NCI-H1092 treated with DMSO at 0.1 percent for 48 hours (cell line): Measurements from ENCODE around the gene RIC1.
"Not testable (repeated sequence)": the region's sequence is repeated elsewhere in the genome, so short reads cannot be mapped to it uniquely, and the experiment has no call there.

Source experiments
- DNase-seq: peaks from one replicate; lab custom pipeline; 2025; lab: John Stamatoyannopoulos, UW

Gene RIC1

DNA sequence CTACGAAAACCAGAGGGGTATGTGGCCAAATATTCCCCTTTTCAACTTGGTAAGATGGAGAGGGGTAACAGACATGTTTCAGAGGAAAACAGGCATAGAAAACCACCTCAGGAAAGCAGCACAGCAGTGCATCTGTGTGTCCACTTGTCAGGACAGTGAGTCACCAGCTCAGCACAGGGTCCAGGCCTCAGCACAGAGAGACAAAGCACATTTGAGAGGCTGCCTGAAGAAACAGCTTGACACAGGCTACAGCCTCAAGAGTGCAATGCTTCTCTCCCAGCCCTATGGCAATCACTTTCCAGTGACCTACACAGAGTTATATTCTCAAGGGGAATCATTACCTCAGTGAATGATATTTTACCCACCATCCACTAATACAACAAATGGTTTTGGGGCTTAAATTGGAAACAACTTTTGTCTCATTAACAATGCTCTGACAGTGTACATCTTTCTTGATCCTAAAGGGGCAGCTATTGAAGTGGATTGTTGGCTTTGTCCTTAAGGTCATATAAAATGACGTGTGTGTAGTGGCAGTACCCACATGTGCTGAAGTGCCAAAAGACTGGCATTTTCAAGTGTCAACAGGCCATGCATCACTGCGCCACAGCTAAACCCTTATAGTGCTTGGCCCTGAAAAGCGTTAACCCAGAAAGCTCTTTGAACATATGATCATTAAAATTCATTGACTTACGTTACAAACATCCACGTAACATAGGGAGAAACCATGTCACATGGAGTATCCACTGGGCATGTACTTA is 157.6 kb downstream of the RIC1 start:
- DNase-seq = no peak

DNA sequence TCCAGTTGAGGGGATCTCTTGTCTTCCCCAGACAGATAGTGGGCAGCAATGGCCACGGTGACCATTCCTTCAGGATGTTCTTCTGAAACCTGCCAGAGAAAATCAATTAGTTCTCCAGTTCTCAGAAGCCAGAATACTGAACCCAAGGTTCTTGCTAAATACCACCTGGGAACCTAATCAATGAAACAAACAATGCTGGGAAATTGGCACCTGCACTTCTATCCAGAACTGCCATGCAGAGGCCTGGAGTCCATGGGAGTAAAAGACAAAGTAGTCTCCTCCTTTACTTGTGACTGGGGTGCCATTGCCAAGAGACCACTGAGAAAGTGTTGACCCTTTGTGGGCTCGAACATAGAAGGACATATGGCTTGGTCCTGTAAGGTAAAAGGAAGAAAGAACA is 158.3 kb downstream of the RIC1 start:
- DNase-seq = no peak

DNA sequence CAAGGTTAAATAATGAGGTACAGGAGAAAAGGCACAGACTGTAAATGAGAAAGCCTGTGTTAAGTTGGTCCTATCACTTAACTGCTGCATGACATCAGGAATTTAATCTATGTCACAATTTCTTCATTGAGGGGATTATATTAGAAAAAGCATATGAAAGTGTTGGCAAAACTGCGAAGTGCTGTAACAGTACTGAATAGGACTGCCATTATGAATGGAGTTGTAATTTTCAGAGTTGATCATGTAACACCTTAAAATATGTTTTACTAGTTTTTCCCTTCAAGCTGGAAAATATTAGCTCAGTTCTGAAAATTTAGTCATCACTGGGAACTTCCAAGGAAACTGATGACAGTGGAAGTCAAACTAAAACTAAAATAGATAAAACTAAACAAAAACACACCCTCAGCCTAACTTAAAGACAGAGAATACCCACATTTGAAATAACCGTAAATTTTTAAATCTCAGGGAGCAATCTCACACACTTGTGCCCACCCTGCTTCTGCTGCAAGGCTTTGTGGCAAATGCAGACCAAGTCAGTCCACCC is 158.9 kb downstream of the RIC1 start:
- no peak for DNase-seq

DNA sequence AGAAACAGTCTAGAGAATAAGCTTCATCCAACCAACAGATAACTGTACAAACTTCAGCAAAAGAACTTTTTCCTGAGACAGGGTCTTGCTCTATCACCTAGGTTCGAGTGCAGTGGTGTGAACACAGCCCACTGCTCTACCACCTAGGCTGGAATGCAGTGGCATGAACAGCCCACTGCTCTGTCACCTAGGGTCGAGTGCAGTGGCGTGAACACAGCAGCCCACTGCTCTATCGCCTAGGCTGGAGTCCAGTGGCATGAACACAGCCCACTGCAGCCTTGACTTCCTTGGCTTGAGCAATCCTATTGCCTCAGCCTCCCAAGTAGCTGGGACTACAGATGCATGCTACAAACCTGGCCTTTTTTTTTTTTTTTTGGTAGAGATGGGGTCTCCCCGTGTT is 160.6 kb downstream of the RIC1 start:
- DNase-seq = no peak

DNA sequence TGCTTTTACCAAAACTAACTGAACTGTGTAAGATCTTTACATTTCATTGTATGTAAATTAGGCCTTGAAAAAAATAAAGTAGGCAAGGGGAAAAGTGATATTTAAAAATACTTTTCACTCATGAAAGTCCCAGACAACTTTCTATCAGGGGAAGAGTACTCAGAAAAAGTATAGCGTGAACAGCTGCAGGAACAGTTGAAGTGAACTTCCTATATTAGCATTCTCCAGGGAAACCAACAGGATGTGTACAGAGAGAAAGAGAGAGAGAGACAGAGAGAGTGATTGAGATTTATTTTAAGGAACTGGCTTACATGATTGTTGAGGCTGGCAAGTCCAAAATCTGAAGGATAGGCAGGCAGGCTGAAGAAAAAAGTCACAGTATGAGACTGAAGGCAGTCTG is 162.0 kb downstream of the RIC1 start:
- DNase-seq = no peak

DNA sequence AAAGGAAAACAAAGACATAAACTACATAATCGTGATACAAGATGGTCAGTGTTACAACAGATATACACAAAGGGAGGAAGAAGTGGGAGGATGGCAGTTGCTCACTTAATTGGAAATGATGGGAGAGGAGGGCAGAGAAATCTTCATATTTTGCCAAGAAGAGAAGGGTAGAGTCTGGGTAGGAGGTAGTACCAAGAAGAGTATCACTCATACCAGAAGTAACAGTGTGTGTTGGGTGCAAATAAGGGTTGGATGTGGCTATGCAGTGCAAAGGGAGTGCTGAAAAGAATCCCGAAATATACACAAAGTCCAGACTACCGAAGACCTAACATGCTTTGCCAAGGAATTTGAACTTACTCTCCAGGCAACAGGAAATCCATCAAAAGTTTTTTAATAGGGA is 163.0 kb downstream of the RIC1 start:
- DNase-seq = no peak

DNA sequence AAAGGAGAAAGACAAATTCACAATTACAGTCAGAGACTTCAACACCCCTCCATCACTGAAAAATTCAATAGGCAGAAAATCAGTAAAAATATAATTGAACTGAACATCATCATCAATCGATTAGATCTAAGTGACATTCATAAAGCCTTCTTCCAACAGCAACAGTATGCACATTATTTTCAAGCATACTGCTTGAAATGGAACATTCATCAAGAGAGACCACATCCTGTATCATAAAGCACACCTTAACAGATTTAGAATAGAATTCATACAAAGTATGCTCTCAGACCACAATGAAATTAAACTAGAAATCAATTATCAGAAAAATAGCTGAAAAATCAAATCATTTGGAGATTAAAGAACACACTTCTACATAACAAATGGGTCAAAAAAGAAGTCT is 164.9 kb downstream of the RIC1 start:
- no peak for DNase-seq

DNA sequence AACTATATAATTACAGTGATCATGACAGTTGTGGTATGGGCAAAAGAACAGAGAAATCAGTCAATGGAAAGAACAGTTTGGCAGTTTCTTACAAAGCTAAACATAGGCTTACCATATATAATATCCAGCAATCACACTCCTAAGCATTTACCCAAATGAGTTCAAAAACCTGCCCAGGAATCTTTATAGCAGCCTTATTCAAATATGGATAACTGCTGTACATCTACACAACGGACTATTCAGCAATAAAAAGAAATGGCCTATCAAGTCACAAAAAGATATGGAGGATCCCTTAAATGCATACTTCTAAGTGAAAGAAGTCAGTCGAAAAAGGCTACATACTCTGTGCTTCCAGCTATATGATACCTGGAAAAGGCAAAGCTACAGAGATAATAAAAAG is 167.4 kb downstream of the RIC1 start:
- DNase-seq = no peak

DNA sequence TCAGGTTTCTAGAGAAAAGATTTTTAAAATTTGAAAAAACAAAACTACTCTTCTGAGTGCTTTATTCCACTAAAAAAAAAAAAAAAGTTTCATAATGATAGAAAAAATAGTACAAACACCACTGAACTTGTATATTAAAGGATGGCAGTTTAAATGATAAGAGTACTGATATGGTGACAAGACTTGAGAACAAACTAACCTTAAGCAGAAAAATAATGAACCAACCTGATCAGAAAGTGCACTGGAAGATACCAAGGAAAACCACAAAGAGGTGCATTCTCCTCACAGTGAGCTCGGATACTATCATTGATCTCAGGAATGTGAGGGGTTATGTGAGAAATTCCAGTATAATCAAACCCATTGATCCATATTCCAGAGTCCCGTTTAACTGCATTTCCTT is 169.7 kb downstream of the RIC1 start:
- DNase-seq = no peak

DNA sequence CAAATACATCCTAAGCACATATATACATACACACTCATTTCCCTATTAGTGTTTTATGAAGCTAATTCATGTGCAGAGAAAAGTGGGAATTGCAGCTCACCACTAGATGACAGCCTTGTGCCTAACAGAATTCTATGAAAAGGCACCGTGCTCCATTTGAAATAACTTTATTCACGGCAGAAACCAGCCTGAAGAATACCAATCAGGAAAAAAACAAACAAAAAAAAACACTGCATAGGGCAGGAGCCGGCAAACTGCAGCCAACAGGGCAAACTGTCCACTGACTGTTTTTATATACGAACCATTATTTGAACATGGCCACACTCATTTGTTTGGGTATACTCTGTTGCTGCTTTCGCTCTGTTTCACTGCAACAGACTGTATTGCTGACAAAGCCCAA is 170.4 kb downstream of the RIC1 start:
- DNase-seq = peak; percentile 34

DNA sequence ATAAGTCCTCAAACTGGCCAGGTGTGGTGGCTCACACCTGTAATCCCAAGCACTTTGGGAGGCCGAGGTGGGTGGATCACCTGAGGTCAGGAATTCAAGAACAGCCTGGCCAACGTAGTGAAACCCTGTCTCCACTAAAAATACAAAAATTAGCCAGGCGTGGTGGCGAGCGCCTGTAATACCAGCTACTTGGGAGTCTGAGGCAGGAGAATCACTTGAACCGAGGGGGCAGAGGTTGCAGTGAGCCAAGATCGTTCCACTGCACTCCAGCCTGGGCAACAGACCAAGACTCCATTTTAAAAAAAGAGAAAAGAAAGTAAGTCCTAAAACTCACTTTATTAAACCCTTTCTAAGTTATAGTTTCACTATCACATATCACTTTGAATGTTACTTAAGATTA is 171.5 kb downstream of the RIC1 start:
- DNase-seq = not testable (repeated sequence)

DNA sequence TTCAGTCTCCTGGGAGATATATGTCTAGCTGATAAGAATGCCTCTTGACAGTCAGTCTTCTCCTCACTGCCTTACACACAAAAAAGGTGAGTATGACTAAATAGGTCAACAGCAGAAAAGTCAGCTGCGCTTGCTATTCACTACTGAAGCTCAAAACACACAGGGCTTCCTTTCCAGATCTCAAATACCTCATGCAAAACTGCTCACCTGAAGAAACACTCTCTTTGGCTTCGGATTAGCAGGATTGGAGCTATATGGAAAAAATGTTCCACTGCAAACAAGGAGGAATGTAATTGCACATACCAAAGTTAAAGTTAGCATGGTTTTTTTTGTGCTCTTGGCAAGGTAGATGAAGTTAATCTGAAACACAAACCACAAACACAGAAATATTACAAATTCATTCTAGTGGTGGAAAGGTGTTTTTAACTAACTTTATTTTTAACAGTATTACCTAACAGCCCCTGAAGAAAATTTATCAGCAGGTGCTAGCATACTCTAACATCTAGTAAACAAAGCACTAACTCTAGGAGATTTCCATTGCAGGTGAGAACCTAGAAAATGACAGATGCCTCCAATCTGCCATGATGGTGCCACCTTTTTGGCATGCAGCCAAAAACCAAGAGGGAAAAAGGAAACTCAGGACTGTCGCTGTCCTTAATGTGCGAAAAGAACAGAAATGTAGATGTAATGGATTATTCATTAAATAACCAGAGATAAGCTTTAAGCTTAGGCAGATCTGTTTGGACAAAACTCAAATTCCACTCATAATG is 172.2 kb downstream of the RIC1 start:
- peak; percentile 2 for DNase-seq

DNA sequence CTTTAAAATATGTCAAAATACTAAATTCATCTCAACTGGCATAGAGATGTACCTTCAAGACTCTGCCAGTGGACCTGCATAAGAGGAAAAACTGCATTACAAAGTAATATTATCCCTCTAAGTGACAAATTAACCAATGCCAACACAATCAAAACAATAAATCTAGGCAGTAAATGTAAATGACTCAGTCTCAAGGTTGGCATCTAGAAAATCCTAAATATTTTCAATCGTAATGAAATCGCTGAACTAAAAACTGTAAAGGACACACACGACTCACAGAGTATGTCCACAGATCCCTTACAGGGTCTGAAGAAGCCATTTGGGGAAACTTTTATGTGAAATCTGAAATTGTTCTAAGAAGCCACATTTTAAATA is 172.8 kb downstream of the RIC1 start:
- DNase-seq = no peak

DNA sequence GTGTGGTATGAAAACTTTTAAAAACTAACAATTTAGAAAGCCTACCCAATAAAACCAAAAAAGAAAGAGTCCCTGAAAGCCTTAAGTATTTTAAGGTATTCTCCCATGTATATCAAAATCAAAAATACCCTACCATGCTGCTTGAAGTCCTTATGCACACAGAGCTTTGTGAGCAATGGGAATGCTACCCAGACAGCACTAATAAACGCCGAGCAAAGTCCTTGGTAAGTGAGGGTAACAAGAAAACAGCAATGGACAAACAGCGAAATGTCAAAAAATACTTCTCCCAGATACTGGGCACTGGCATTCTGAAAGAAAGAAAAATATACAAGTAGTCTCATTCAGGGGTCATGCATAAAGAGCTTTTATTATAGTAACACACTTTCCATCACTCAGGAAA is 176.6 kb downstream of the RIC1 start:
- DNase-seq = no peak

DNA sequence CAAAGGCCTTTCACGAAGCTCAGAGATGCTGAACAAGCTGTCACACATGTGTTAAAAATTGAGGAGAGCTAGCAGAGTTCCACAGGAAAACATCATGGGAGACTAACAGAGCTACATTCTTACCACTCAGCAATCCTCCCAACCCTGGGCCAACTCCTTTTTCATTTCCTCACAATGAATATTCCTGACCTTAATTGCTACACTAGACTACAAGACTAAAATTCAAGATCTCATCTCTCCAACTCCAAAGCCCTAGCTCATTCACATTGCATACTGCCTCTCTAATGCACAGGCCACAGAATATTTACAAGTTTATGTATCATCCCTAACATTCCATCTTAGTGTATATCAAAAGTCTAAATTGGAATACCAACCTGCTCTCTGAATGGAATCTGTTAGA is 182.8 kb downstream of the RIC1 start:
- no peak for DNase-seq

DNA sequence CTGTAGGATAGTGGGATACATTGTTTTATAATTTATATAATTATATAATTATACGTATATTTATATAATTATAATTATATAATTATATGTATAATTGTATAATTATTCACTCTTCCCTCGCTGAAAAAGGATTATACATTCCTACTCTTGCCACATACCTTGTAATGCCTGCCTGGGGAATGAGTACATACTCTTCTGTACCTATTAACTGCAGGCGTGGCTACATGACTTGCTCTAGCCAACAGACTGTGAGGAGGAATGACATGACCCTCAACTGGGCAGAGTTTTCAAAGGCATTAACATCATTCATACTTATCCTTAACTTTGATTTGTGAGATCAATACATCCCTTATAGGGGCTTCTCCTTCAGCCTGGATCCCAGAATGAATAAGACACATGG is 184.9 kb downstream of the RIC1 start:
- no peak for DNase-seq

DNA sequence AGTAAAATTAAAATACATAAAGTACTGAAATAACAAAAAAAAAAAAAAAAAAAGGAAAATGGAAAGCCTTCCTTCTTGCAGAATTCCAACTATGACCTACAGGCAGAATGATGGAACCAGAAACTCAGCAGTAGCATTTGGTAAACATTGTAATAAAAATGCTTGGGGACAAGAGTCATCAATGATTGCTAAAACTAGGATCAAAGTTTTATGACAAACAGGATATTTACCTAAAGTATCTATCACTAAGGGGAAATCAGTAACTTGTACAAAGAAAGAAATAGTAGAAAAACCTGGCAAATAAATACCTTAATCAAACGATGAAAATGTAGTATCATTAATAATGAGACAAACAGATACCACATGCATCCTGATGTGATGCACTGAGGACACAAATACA is 186.6 kb downstream of the RIC1 start:
- no peak for DNase-seq

DNA sequence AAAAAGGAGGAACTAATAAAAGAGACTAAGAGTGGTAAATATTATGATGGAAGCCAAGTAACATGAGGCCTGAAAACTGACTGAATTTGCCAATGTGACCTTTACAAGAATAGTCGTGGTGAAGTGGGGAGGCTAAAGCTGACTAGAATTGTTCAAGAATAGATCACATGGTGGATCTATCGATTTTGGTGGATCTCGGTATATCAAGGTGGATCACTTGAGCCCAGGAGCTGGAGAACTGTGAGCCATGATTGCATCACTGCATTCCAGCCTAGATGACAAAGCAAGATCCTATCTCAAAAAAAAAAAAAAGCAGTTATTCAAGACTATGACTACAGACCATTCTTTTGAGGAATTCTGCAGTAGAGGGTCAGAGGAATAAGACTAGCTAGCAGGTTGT is 189.0 kb downstream of the RIC1 start:
- no peak for DNase-seq

DNA sequence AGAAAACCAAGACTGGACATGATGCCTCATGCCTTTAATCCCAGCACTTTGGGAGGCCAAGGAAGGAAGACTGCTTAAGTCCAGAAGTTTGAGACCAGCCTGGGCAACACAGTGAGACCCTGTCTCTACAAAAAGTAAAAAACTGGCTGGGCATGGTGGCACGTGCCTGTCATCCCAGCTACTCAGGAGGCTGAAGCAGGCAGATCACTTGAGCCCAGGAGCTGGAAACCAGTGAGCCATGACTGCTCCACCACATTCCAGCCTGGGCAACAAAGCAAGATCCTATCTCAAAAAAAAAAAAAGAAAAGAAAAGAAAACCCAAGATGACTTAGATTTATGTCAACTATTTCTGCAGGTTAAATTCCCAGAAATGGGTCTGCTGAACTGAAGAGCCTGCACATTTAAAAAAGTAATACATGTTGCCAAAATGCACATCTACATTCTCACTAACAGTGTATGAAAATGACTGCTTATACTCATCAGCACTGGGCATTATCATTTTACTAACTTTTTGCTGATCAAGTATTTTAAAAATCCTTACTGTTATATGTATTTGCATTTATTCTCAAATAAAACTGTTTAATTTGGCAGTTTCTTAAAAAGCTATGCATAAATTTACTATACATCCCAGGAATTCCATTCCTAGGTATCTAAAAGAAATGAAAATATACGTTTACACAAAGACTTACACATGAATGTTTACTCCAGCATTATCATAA is 189.7 kb downstream of the RIC1 start:
- DNase-seq = no peak

DNA sequence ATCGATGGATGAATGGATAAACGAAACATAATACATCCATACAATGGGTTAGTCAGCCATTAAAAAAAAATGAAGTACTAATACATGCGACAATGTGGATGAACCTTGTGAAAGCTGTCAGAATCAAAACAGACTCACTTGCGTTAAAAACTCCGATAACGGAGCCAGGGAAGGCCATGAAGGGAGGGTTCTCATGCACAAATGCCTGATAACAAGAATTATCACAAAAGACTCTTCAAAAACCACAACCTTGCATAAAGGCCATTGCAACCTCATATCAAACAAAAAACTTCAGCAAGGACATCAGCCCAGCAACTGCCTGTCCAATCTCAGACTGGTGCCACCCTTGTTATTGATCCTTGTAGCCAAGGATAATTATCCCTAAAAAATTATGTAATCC is 190.3 kb downstream of the RIC1 start:
- DNase-seq = no peak

DNA sequence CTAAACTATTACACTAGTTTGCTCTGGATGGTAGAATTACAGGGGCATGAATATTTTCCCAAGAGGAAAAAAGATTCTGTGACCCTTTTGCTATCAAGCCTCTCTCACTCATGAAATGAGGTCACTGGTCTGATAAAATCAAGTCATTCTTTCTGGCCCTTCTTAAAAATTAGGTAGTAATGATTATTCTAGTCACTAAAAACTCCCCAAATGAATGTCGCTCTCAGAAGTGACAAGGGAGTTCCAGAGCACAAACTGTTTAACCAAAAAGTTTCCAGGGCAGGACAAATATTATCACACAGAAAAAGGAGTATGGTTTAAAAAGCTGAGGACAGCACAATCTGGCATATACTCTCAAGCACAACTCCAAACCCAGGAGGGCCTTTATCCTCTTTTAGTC is 191.5 kb downstream of the RIC1 start:
- DNase-seq = no peak

DNA sequence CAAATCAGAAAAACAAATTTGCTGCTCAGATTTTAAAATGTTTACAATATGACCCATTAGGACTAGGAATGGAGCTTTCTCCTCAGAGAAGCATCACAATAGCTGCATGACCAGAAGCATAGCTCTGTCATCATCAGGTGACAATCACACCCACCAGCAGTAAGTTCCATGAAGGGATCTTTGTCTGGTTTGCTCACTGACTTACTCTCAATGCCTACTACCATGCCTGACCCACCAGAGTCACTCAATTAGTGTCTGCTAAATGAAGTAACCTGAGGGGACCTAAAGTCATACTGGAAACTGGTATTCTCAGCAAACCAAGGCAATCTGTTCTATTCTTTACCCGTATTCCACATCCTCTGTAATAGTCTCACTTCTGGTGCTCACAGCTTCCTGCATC is 196.3 kb downstream of the RIC1 start:
- DNase-seq = no peak
